GM21390 (cell line): ENCODE data around the gene ROR2.
"Not testable (repeated sequence)": the region's sequence is repeated elsewhere in the genome, so short reads cannot be mapped to it uniquely, and the experiment has no call there.

ENCODE experiments used
- ATAC-seq: cut with Tn5 transposase; IDR thresholded peaks from one replicate; pipeline ENCODE4 v1.9.1; 2021; ENCODE audit not compliant: unreplicated experiment

Gene ROR2

GRCh38 chr9:91541734-91542133, 408.3 kb downstream of the ROR2 start:
- no peak for ATAC-seq

- not testable (repeated sequence) for ATAC-seq
Measured at GRCh38 chr9:91540506-91540905, 409.5 kb downstream of the ROR2 start.

DNA sequence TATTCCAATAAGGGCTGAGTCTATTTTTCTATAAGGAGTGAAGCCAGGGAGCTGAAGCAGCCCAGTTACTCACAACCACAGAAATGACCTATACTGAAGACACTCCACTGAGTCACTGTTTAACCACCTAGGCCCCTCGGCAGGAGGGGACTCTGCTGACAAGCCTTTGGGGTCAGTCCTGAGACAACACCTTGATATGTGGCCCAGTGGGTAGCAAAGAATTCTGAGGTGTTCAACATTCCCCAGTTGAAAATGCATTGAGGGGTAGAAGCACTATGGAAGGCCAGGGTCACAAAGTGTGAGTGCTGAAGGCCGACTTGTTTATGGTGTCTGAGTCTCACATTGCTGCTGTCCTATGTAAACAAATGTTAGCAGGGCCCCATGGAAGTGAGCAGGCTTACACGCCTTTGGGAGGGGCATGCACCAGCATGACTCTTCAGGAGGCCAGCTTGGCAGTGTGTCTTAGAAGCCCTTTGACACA, 413.8 kb downstream of the ROR2 start:
- no peak for ATAC-seq

DNA sequence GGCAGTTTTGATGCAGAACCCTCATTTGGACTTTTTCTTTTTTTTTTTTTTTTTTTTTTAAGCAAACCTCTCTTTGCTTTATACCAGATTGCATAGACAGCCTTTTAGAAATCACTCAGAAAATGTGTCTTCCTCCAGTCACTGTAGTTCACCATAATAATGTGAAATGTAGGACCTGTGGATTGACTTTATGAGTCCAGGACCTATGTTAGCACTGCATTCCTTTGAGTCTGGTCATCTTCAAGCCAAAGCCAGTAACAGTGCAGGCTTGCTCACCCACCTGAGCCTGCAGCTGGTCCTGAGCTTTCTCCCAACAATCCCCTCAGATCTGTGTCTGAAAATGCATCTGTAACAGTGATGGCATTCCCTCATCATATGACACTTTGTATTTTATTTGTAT, 415.7 kb downstream of the ROR2 start:
- no peak for ATAC-seq

DNA sequence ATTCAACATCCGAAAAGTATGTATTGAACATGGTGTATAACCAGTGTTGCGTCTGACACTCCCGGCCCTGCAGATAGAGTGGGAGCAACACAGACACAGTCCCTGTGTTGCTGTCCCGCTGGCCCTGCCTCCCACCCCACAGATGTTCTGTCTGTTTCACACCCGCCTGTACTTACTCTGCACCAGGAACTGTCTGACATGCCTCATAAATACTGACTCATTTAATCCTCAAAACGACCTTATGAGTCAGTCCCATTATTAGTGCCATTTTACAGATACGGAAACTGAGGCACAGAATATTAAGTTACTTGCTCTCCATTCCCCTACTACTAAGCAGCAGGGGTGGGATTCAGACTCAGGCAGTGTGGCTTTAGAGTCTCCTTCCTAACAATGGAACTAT, 416.6 kb downstream of the ROR2 start:
- no peak for ATAC-seq

DNA sequence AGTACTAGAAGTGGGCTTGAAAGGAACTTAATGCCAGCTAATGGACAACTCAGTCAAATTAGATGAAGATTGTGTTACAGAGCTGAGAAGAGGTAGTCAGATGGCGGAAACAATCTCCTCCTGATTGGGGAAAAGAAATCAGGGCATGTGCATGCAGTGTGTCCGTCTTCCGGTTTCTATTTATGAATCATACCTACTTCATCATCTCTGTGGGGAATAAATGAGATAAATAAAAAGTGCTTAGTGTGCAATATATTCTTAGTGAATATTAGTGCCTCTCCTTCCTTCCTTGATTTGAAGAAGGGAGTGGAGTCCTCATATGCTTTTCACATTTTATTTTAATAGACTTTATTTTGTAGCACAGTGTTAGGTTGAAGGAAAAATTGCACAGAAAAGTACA, 417.7 kb downstream of the ROR2 start:
- ATAC-seq, result no peak

GRCh38 chr9:91530829-91531228, 419.2 kb downstream of the ROR2 start:
- ATAC-seq, result no peak

- no peak for ATAC-seq
Measured at GRCh38 chr9:91522481-91522880, 427.5 kb downstream of the ROR2 start.

DNA sequence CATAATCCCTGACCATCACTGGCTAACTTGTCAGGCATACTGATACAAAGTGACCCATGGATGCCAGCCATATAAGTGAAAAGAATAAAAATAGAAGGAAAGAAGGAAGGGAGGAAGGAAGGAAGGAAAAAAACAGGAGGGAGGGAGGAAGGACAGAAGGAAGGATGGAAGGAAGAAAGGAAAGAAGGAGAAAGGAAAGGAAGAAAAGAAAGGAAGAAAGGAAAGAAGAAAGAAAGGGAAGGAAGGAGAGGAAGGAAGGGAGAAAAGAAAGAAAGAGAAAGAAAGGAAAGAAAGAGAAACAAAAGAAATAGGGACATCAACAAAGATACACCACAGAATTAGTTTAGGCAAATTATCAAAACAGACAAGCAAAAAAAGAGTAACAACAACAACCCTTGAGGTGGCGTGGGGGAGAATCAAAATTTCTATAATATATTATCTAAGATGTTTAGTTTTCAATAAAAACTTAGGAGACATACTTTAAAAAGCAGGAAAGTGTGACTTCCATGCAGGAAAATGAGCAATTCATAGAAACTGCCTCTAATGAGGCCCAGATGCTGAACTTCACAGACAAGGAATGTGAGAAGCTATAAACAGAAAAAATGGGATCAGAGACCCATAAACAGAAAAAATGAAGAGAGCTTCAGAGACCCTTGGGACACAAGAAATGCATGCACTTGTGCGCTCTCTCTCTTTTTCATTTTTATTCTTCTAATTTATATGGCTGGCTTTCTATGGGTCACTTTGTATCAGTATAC, 430.3 kb downstream of the ROR2 start:
- ATAC-seq, result no peak

DNA sequence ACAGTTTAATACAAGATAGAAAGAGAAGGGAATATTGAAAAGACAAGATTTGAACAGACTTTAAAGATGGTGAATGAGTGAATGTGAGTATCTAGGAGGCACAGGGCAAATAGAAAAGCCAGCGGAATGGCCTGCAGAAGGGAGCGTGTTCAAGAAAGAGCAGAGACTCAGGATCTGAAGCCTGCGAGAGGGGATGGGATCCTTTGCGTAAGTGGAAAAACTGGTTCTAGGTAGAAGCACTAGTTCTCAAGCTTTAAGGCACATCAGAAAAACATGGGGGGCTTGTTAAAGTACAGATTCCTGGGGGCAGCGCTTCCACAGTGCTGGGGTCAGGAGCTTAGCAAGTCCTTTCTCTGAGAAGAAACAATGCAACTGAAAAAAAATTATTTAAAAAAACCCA, 431.6 kb downstream of the ROR2 start:
- ATAC-seq, result no peak

DNA sequence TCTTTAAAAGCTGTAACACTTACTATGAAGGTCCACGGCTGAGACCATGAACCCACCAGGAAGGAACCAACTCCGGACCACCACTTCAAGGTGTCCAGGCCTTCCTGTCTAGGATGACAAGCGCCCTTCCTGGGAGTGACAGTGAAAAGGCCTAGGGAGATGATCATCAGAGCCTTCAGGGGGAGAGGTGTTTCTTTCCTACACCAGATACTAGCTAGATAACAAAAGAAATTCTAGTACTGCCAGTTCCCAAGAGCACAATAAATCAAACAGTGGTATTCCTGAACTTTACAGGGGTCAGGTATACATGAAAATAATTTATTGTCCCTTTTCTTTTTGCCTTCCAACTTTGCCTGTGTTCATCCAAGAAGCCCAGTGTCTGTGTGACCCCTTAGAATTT, 432.2 kb downstream of the ROR2 start:
- no peak for ATAC-seq

GRCh38 chr9:91517332-91517731, 432.7 kb downstream of the ROR2 start:
- ATAC-seq, result not testable (repeated sequence)

DNA sequence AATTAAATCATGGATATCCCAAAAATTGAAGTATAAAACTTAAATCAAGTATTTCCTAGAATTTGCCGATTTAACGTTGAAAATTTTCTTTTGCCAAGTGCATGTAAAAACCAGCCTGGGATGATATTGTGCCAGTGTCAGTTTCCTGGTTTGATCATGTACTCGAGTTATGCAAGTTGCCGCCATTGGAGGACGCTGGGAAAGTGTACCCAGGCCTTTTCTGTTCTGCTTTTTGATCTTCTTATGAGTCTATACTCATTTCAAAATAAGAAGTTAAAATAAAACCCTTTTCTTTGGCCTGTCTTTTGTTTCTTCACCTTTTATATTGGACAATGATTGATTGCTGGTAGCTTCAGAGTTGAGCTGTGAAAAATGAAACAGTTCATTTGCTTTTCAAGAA, 433.3 kb downstream of the ROR2 start:
- no peak for ATAC-seq

GRCh38 chr9:91516081-91516480, 433.9 kb downstream of the ROR2 start:
- no peak for ATAC-seq

DNA sequence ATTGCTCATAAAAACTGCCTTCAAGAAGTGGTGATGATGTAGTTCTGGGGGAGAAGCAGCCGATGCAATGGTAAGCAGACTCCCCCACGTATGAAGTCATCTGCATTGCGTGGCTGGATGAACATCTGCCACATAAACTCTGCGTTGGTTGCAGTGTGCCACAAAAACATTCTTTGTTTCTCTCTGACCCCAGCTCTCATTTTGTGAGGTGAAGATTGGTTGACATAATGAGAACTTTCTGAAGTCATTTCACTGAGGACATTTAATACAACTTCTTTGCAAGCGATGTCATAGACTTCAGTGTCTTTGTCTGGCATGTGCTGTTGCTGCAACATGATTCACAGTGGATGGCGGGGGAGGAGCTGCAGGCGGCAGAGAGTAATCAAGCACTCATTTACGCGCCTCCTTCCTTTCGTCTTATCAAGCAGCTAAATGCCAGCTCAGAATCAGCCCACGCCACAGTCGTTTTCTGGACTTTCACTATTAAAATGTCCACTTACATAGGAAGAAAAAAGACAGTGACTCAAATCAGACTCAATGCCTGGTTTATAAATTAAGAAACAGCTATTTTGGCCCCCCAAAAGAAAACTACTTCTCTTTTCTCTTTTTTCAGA, 434.8 kb downstream of the ROR2 start:
- ATAC-seq, result peak; percentile 74
